K562 (cell line): ENCODE measurements around the gene TUBG2. TPM values are rescaled to one million over a fixed set of nuclear protein-coding genes. Genes with fewer than 3 reads are reported as not detected.

Experiments used
- ATAC-seq: fragments of 200-7000 bp; cut with Tn5 transposase; 3 replicates; pipeline ENCODE4 v1.9.1; 2020; ENCODE audit warnings: moderate library complexity
- BruUV-seq: library from RNA; stranded (reverse); fragments of 400-500 nt; replicated peaks from 2 replicates; lab custom pipeline; 2021; lab: Mats Ljungman, UMichigan
- CTCF ChIA-PET: fragments of 300-600 bp; formaldehyde crosslinking; extraction: SDS; loops from one replicate; lab custom pipeline; 2021; ENCODE audit warnings: low intra/inter-chr PET ratio; lab: Yijun Ruan, JAX
- POLR2A ChIA-PET: fragments of 300-600, 350-650 bp; sonication (Branson Sonifier 250); formaldehyde crosslinking; extraction: SDS; loops from one replicate; lab custom pipeline; 2021; ENCODE audit warnings: antibody characterized with exemption, inconsistent platforms; lab: Yijun Ruan, JAX
- DNase-seq, 4 experiments: peaks; one replicate each; pipeline versions ENCODE4 v3.0.0 to v3.0.0-alpha.2; 2011 to 2018; ENCODE audit warnings: low spot score in 3 of 4, mixed read lengths in 3 of 4; ENCODE audit errors: extremely low read depth in 1 of 4
- FAIRE-seq: peaks from 2 replicates; lab custom pipeline; 2011; peaks lifted over from hg19 to GRCh38; lab: Jason Lieb, UNC
- H2AFZ ChIP-seq: 2 replicates; pipeline ENCODE4 v1.6.0; 2011; ENCODE audit warnings: low read depth, low read length, control low read depth, inconsistent platforms
- H3K27ac ChIP-seq: fragments of 200-600 bp; 3 replicates; pipeline ENCODE4 v1.8.0; 2011; ENCODE audit warnings: low read depth, mild to moderate bottlenecking, control low read depth, inconsistent platforms, low read length, moderate library complexity, mixed read lengths; ENCODE audit errors: extremely low read depth
- H3K27me3 ChIP-seq, 2 experiments: fragments of 300-600 bp in 1 of 2; 2 replicates in 1 of 2; 3 replicates in 1 of 2; pipeline versions ENCODE4 v1.6.0 to v1.8.0; 2011; ENCODE audit warnings: inconsistent platforms in 2 of 2, low read length in 2 of 2, mild to moderate bottlenecking in 1 of 2, mixed read lengths in 1 of 2, moderate library complexity in 1 of 2; ENCODE audit not compliant: control insufficient read depth in 2 of 2, insufficient read depth in 2 of 2
- H3K36me3 ChIP-seq: fragments of 300-600 bp; 3 replicates; pipeline ENCODE4 v1.8.0; 2011; ENCODE audit warnings: mild to moderate bottlenecking, low read length, inconsistent platforms; ENCODE audit not compliant: control insufficient read depth, insufficient read depth
- H3K4me1 ChIP-seq, 2 experiments: fragments of 200-600 bp in 1 of 2; replicated peaks in 1 of 2; 2 replicates in 1 of 2; 3 replicates in 1 of 2; pipeline versions ENCODE4 v1.5.1 to v1.8.0; 2011; ENCODE audit warnings: inconsistent platforms in 2 of 2, low read length in 2 of 2, mild to moderate bottlenecking in 1 of 2, mixed read lengths in 1 of 2, moderate library complexity in 1 of 2; ENCODE audit not compliant: control insufficient read depth in 2 of 2, insufficient read depth in 2 of 2
- H3K4me2 ChIP-seq: 2 replicates; pipeline ENCODE4 v1.6.1; 2011; ENCODE audit warnings: low read length, control low read depth, inconsistent platforms, mixed read lengths; ENCODE audit not compliant: insufficient read depth
- H3K4me3 ChIP-seq: fragments of 200-600 bp; sonication (generic), shearing (Covaris generic); 2 replicates; pipeline ENCODE4 v1.5.1; 2016; ENCODE audit warnings: control low read depth, inconsistent platforms
- H3K79me2 ChIP-seq: fragments of 200-600 bp; 3 replicates; pipeline ENCODE4 v1.8.0; 2011; ENCODE audit warnings: low read length, inconsistent platforms; ENCODE audit not compliant: control insufficient read depth, insufficient read depth
- H3K9ac ChIP-seq, 2 experiments: 2 replicates each; pipeline versions ENCODE4 v1.6.0 to v1.6.1; 2011; ENCODE audit warnings: low read depth in 2 of 2, low read length in 2 of 2, control low read depth in 1 of 2, inconsistent platforms in 1 of 2, mild to moderate bottlenecking in 1 of 2, mixed read lengths in 1 of 2; ENCODE audit not compliant: insufficient read depth in 1 of 2
- H3K9me1 ChIP-seq: one replicate; pipeline ENCODE4 v1.6.0; 2011; ENCODE audit warnings: inconsistent platforms, mild to moderate bottlenecking, low read length, moderate library complexity; ENCODE audit not compliant: control insufficient read depth, insufficient read depth
- H3K9me3 ChIP-seq: replicated peaks from 2 replicates; pipeline ENCODE4 v1.5.1; 2011; ENCODE audit warnings: low read depth, low read length, inconsistent platforms; ENCODE audit not compliant: control insufficient read depth, insufficient read depth
- H4K20me1 ChIP-seq: replicated peaks from 2 replicates; pipeline ENCODE4 v1.6.1; 2011; ENCODE audit warnings: low read length, inconsistent platforms, mixed read lengths; ENCODE audit not compliant: control insufficient read depth, insufficient read depth
- ARHGAP35 ChIP-seq: fragments of 450-650 bp; IDR thresholded peaks from 2 replicates; pipeline ENCODE4 v1.6.1; 2018; ENCODE audit not compliant: partially characterized antibody
- ILF3 ChIP-seq: fragments of 450-650 bp; IDR thresholded peaks from 2 replicates; pipeline ENCODE4 v1.6.1; 2018; ENCODE audit warnings: antibody characterized with exemption, mild to moderate bottlenecking, moderate library complexity, borderline replicate concordance
- MCM5 ChIP-seq: fragments of 450-650 bp; IDR thresholded peaks from 2 replicates; pipeline ENCODE4 v1.6.1; 2016; ENCODE audit warnings: low read depth
- ZC3H11A ChIP-seq: IDR thresholded peaks from 2 replicates; pipeline ENCODE4 v1.6.1; 2012; ENCODE audit warnings: low read depth, low read length, improper control_type of control experiment
- ZNF12 ChIP-seq: sonication (generic); formaldehyde crosslinking; IDR thresholded peaks from 2 replicates; pipeline ENCODE4 v1.4.0; 2020; ENCODE audit warnings: mild to moderate bottlenecking, missing genetic modification reagents
- ZNF77 ChIP-seq: fragments of 250-450 bp; sonication (Bioruptor Pico); IDR thresholded peaks from 2 replicates; pipeline ENCODE4 v1.5.0; 2020
- WGBS: fragments of 100-300 bp; shearing (Covaris generic); methylation state at CpG from one replicate; pipeline ENCODE4 v1.1.6; 2016; ENCODE audit warnings: low coverage, mixed read lengths; ENCODE audit not compliant: insufficient coverage; ENCODE audit errors: missing lambda C conversion rate; 5-methylcytosine and 5-hydroxymethylcytosine counted together
- in situ Hi-C: fragments of 300-500 bp; cut with MboI; formaldehyde crosslinking; loops from 4 replicates; pipeline ENCODE4 v1.15.0; 2018; ENCODE audit warnings: inconsistent platforms, mixed read lengths
- intact Hi-C: fragments of 100-400 bp; cut with micrococcal nuclease; formaldehyde crosslinking; loops from 2 replicates; pipeline ENCODE4 v1.14.2; 2022
- polyA plus RNA-seq, 8 experiments: library from polyadenylated mRNA; depleted of rRNA in 4 of 8; stranded (reverse) in 5 of 8; unstranded in 3 of 8; fragments of >200 nt; fragmentation: Nextera tagmentation in 2 of 8; fragmentation: Illumina TruSeq in 1 of 8; extraction: Ambion mirVana in 2 of 8; extraction: Trizol in 1 of 8; gene quantifications; 2 replicates each; pipeline versions ENCODE4 v1.2.1 to v1.2.3, GENCODE V29; 2011 to 2014; ENCODE audit warnings: inconsistent platforms in 1 of 8, missing spikeins in 1 of 8
- total RNA-seq, 7 experiments: library from RNA; depleted of rRNA in 6 of 7; stranded (reverse); fragments of >200 nt in 6 of 7; fragmentation: Illumina TruSeq in 2 of 7; extraction: Trizol in 2 of 7; gene quantifications; 2 replicates each; pipeline versions ENCODE4 v1.2.1 to v1.2.3, GENCODE V29; 2011 to 2021; ENCODE audit warnings: low replicate concordance in 1 of 7
- TF ChIP-seq, protein P1 (sequence below): fragments of 250-450 bp; sonication (Bioruptor Pico); IDR thresholded peaks from 2 replicates; pipeline ENCODE4 v1.5.0; 2021; ENCODE audit warnings: mild to moderate bottlenecking, borderline replicate concordance
- TF ChIP-seq, protein P2 (sequence below): fragments of 250-450 bp; sonication (Bioruptor Pico); IDR thresholded peaks from 2 replicates; pipeline ENCODE4 v1.8.0; 2022; ENCODE audit warnings: inconsistent platforms
- TF ChIP-seq, protein P3 (sequence below): fragments of 450-650 bp; formaldehyde crosslinking; IDR thresholded peaks from 2 replicates; pipeline ENCODE4 v1.4.0; 2020; ENCODE audit warnings: mild to moderate bottlenecking

TUBG2 gene
- total and polyA plus RNA-seq, 9 of the 15 experiments (the other 6 are each of a cell fraction or from before 2014, with no cell fraction given) = 0.09 to 0.80 (median 0.24) TPM; not detected in 2

DNA sequence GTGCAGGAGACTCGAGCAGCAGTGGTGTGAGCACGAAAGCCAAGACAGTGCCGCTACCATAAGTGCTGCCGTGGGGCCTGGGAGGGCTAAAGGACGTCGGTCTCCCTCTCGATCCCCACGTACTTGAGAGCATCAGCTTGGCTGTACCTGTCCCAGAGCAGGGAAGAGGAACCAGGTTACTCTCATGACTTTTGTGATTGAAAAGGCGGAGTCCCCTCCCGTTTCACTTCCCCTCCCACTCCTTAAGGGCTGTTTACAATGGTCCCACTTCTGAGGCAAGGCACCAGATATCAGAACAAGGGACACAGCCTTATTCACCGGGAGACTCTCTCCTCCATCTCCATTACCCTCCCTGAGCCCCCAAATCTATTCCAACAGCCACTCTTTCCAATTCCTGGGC lies 43.4 kb downstream of the TUBG2 start:
- intact Hi-C loops = no loop called here

More for the DNA sequence above, 43.4 kb downstream of the TUBG2 start:
- 86% methylated on average over 6 of the region's 11 CpGs for WGBS
- ATAC-seq (no peak), DNase-seq (no peak), FAIRE-seq (no peak)
- H3K9me3 ChIP-seq = no peaks in the 10 kb centered on the region
- in situ Hi-C loops = no loop called here
- H3K36me3 ChIP-seq = peaks cover 58% of the 10 kb centered on the region
- no peak overlapping the region for H2AFZ ChIP-seq
- H3K4me2 ChIP-seq = no peak overlapping the region
- no peak overlapping the region for H3K4me3 ChIP-seq
- peak overlapping the region in 1 of 2 experiments; percentile 32; a peak in 1 of 4 replicates for H3K9ac ChIP-seq
- no peaks in the 10 kb centered on the region for H3K27me3 ChIP-seq
- TF ChIP-seq, protein P1, sequence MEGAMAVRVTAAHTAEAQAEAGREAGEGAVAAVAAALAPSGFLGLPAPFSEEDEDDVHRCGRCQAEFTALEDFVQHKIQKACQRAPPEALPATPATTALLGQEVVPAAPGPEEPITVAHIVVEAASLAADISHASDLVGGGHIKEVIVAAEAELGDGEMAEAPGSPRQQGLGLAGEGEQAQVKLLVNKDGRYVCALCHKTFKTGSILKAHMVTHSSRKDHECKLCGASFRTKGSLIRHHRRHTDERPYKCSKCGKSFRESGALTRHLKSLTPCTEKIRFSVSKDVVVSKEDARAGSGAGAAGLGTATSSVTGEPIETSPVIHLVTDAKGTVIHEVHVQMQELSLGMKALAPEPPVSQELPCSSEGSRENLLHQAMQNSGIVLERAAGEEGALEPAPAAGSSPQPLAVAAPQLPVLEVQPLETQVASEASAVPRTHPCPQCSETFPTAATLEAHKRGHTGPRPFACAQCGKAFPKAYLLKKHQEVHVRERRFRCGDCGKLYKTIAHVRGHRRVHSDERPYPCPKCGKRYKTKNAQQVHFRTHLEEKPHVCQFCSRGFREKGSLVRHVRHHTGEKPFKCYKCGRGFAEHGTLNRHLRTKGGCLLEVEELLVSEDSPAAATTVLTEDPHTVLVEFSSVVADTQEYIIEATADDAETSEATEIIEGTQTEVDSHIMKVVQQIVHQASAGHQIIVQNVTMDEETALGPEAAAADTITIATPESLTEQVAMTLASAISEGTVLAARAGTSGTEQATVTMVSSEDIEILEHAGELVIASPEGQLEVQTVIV (CRISPR knock-in tag) = no peak
- TF ChIP-seq MCM5 (no peak), ARHGAP35 (no peak), ILF3 (no peak), ZNF77 (no peak), ZNF12 (no peak), ZC3H11A (no peak)
- TF ChIP-seq, protein P2, sequence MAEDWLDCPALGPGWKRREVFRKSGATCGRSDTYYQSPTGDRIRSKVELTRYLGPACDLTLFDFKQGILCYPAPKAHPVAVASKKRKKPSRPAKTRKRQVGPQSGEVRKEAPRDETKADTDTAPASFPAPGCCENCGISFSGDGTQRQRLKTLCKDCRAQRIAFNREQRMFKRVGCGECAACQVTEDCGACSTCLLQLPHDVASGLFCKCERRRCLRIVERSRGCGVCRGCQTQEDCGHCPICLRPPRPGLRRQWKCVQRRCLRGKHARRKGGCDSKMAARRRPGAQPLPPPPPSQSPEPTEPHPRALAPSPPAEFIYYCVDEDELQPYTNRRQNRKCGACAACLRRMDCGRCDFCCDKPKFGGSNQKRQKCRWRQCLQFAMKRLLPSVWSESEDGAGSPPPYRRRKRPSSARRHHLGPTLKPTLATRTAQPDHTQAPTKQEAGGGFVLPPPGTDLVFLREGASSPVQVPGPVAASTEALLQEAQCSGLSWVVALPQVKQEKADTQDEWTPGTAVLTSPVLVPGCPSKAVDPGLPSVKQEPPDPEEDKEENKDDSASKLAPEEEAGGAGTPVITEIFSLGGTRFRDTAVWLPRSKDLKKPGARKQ (CRISPR knock-in tag) = no peak
- TF ChIP-seq, protein P3, sequence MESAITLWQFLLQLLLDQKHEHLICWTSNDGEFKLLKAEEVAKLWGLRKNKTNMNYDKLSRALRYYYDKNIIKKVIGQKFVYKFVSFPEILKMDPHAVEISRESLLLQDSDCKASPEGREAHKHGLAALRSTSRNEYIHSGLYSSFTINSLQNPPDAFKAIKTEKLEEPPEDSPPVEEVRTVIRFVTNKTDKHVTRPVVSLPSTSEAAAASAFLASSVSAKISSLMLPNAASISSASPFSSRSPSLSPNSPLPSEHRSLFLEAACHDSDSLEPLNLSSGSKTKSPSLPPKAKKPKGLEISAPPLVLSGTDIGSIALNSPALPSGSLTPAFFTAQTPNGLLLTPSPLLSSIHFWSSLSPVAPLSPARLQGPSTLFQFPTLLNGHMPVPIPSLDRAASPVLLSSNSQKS = no peak
- H4K20me1 ChIP-seq = no peaks in the 10 kb centered on the region
- ChIA-PET POLR2A (no interaction called here), CTCF (no interaction called here)
- peaks cover 28% of the 10 kb centered on the region in 2 experiments for H3K4me1 ChIP-seq
- H3K27ac ChIP-seq = no peak overlapping the region
- no peaks in the 10 kb centered on the region for H3K9me1 ChIP-seq
- H3K79me2 ChIP-seq = no peaks in the 10 kb centered on the region
- no TSS peak for BruUV-seq
